ENCODE data around the gene SLX9.

GRCh38 chr21:44958471-44959191 is 18.8 kb downstream of the SLX9 start:
- no peak for TF ChIP-seq CTCF (IDR thresholded peaks at IDR 0.05)
- peak; percentile 72 for TF ChIP-seq EP300 (IDR thresholded peaks at IDR 0.05)
- TF ChIP-seq POLR2AphosphoS5 (IDR thresholded peaks at IDR 0.05): peak in 1 of 3 donors; percentile 64
- TF ChIP-seq POLR2A (IDR thresholded peaks at IDR 0.05): no peak

All from stomach (tissue), 4 donors.